Esophagus (tissue), 2 donors: ENCODE data around the gene WNT3. TPM values are rescaled to one million over a fixed set of nuclear protein-coding genes. Genes with fewer than 3 reads are reported as not detected.

Source experiments
- H3K27ac ChIP-seq, 2 donors: one replicate each; pipeline ENCODE4 v1.5.1; 2013; ENCODE audit warnings: low read depth in 2 of 2, mild to moderate bottlenecking in 2 of 2, inconsistent platforms in 1 of 2, low read length in 1 of 2, moderate library complexity in 1 of 2
- H3K27me3 ChIP-seq, 2 donors: one replicate each; pipeline ENCODE4 v1.6.1; 2013; ENCODE audit warnings: low read length in 2 of 2, control low read depth in 1 of 2, mild to moderate bottlenecking in 1 of 2; ENCODE audit not compliant: insufficient read depth in 2 of 2, control insufficient read depth in 1 of 2
- H3K36me3 ChIP-seq, 2 donors: one replicate each; pipeline ENCODE4 v1.6.1; 2013; ENCODE audit warnings: low read length in 1 of 2; ENCODE audit not compliant: control insufficient read depth in 2 of 2, insufficient read depth in 2 of 2
- H3K4me1 ChIP-seq, 2 donors: one replicate each; pipeline ENCODE4 v1.6.1; 2013; ENCODE audit warnings: low read length in 1 of 2; ENCODE audit not compliant: control insufficient read depth in 2 of 2, insufficient read depth in 2 of 2
- H3K4me3 ChIP-seq, 2 donors: one replicate each; pipeline ENCODE4 v1.5.1; 2013; ENCODE audit warnings: low read length in 2 of 2, mild to moderate bottlenecking in 2 of 2, low read depth in 1 of 2, moderate library complexity in 1 of 2
- H3K9me3 ChIP-seq, 2 donors: one replicate each; pipeline ENCODE4 v1.6.1; 2013; ENCODE audit warnings: mild to moderate bottlenecking in 2 of 2, low read depth in 1 of 2, low read length in 1 of 2, moderate library complexity in 1 of 2; ENCODE audit not compliant: control insufficient read depth in 2 of 2, insufficient read depth in 1 of 2
- WGBS, 2 donors: extraction: QIAGEN DNeasy Blood & Tissue Kit; methylation state at CpG; one replicate each; pipeline ENCODE4 v1.1.7; 2013; 5-methylcytosine and 5-hydroxymethylcytosine counted together
- polyA plus RNA-seq, 2 donors: library from polyadenylated mRNA; stranded (reverse); fragments of 200-250 nt; gene quantifications; one replicate each; pipeline ENCODE4 v1.2.3, GENCODE V29; 2013
- donor health status: healthy with polysubstance abuse.
- donor health status: Bipolar disorder and iron deficiency.

Gene WNT3
- polyA plus RNA-seq, 2 donors, result 0.99 to 1.4 TPM

DNA sequence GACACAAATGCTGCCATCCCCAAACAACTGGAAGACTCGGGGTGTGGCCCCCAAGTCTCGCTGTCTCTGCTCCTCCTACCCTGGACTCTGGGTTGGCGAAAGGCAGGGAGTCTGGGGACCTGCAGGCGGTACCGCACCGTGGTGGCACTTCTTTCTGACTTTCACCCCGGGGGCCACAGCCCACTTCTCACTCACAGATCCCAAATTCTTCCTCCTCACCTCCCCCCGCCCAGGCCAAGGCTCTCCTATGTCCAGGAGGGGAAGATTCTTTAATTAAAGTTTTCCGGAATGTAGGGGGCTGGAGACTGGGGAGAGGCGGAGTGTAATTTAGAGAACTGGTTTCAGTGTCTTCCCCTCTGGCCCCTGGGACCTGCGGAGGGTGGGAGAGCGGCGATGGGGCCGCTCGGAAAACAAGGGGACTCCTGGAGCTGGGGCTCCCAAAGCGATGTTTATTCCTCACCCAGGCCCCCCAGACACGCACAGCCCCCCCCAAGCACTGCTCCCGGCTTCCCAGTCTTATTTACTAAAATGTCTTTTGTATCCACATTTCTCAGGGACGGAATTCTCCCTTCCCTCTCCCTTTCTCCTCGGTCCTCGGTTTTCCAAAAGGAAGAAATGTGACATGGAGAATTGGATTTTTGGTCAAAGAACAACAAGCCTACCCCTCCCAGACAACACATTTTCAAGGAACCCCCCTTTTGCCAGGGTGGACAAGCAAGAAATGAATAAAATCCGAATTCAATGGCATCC lies 1.2 kb downstream of the WNT3 start:
- Histone ChIP-seq H3K9me3 (peaks cover 0 to 2% of the 10 kb centered on the region in 2 donors), H3K4me1 (peaks cover 7 to 19% of the 10 kb centered on the region in 2 donors), H3K27ac (no peak overlapping the region), H3K27me3 (peaks cover 0 to 8% of the 10 kb centered on the region in 2 donors), H3K4me3 (no peak overlapping the region), H3K36me3 (no peaks in the 10 kb centered on the region)
- 36 to 48% methylated on average over 21 to 22 of the region's 22 CpGs for WGBS, 2 donors

DNA sequence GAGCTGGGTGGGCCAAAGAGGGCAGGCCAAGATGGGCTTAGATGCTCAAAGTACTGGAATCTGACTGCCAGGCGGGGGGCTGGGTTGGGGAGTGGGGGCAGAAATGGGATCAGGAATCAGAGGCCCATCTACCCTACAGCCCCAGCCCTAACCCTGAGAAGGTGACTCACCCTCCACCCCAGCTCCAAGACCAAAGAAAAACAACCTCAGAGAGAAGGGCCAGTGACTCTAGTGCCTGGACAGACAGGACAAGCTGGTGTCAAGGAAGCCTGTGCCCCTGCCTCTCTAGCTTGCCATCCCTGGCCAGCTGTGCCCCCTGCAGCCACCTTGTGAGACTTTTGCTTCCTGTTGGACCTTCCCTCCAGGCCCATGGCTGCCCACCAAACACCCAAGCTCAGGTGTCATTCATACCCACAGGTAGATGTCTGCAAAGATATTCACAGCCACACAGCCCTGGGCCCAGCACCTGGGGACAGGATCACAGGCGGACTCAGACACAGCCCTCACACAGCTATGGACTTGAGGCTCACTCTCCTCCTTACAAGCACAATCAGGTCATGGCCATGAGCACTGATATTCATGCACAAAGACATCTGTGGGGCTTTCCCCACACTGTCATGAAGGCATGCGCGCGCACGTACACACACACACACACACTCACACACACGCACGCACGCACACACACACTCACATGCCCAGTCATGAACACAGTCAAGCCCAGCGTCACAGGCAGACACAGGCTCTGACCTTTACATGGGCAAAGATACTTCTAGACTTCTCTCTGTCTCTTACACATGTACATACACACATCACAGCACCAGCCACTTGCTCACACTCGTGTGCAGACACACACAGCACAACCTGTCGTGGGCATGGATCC lies 2.8 kb downstream of the WNT3 start:
- Histone ChIP-seq H3K4me3 (no peak overlapping the region), H3K9me3 (peaks cover 0 to 2% of the 10 kb centered on the region in 2 donors), H3K4me1 (peaks cover 7 to 19% of the 10 kb centered on the region in 2 donors), H3K27me3 (peaks cover 0 to 8% of the 10 kb centered on the region in 2 donors), H3K27ac (no peak overlapping the region), H3K36me3 (no peaks in the 10 kb centered on the region)
- 65 to 66% methylated on average over 12 of the region's 12 CpGs for WGBS, 2 donors

DNA sequence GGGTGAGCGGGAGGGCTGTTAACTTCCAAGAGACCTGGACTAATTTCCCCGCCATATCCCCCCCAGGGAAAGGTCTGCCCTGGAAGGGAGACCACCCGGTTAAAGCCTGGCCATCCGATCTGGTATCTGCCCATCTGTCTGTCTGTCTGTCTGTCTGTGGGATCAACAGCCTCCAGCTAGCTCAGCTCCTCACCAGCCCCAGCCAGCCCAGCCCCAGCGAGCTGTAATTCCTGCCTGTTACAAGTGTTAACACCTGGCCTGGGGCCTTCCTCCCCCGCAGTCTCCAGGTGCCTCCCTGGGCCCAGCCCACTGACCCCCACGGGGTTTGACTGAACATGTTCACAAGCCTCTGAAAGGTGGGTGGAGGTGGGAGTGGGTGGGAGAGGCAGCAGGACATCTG lies 4.0 kb downstream of the WNT3 start:
- Histone ChIP-seq H3K36me3 (no peaks in the 10 kb centered on the region), H3K9me3 (peaks cover 0 to 2% of the 10 kb centered on the region in 2 donors), H3K27me3 (peaks cover 0 to 3% of the 10 kb centered on the region in 2 donors), H3K4me3 (no peak overlapping the region), H3K27ac (no peak overlapping the region), H3K4me1 (peaks cover 7 to 19% of the 10 kb centered on the region in 2 donors)
- WGBS, 2 donors, result 47 to 50% methylated on average over 7 of the region's 7 CpGs

DNA sequence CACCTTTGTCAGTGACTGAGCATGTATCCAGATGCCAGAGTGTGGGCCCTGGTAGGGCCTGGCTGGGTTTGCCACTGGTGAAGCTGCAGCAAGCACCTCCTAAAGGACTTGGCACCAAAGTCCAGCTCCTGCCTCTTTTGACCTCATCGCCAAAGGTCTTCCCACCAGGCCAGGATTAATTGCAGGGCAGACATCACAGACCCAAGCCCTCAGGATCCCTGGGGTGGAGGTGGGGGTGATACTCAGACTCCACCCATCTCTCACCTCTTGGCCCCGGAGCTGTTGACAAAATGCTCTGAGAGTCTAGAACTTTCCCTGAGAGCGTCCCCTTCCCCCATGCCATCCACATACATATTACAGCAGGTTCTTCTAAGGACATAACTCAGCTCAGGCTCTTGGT lies 4.6 kb downstream of the WNT3 start:
- Histone ChIP-seq H3K9me3 (peaks cover 0 to 2% of the 10 kb centered on the region in 2 donors), H3K27ac (no peak overlapping the region), H3K4me1 (peaks cover 7 to 16% of the 10 kb centered on the region in 2 donors), H3K36me3 (no peaks in the 10 kb centered on the region), H3K27me3 (no peaks in the 10 kb centered on the region), H3K4me3 (no peak overlapping the region)
- 69 to 77% methylated on average over 3 of the region's 3 CpGs for WGBS, 2 donors

DNA sequence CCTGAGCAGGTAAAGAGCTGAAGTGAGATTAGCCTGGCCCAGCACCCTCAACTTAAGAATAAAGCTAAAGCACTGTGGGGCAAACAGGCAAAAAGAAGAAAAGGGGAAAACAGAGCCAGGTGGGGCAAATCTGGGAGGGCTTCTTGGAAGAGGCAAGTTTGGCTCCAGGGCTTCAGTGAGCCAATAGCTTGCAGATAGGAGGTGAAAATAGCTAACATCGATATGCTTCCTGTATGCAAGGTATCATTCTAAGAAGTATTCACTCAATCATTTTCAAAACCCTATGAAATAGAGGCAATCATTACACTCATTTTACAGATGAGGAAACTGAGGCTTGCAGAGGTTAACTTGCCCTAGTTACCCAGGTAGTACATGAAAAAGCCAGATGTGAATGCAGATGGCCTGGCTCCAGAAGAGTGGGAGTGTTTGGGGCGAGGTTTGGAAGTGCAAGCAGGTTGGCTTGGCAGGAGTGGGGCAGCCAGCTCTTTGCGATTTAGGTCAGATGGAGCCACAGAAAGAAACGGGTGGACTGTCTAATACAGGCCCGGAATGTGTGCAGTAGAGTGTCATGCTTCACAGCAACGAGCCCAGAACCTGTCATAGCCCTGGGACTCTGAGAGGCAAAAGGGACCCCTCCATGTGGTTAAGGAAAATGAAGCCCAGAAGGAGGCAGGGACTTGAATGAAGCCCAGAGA lies 5.7 kb downstream of the WNT3 start:
- H3K4me3 ChIP-seq, result no peak overlapping the region
- H3K27ac ChIP-seq, result no peak overlapping the region
- no peaks in the 10 kb centered on the region for H3K27me3 ChIP-seq
- peaks cover 0 to 2% of the 10 kb centered on the region in 2 donors for H3K9me3 ChIP-seq
- WGBS, 2 donors, result 47 to 57% methylated on average over 6 of the region's 6 CpGs
- no peaks in the 10 kb centered on the region for H3K36me3 ChIP-seq
- H3K4me1 ChIP-seq, result peaks cover 0 to 11% of the 10 kb centered on the region in 2 donors

DNA sequence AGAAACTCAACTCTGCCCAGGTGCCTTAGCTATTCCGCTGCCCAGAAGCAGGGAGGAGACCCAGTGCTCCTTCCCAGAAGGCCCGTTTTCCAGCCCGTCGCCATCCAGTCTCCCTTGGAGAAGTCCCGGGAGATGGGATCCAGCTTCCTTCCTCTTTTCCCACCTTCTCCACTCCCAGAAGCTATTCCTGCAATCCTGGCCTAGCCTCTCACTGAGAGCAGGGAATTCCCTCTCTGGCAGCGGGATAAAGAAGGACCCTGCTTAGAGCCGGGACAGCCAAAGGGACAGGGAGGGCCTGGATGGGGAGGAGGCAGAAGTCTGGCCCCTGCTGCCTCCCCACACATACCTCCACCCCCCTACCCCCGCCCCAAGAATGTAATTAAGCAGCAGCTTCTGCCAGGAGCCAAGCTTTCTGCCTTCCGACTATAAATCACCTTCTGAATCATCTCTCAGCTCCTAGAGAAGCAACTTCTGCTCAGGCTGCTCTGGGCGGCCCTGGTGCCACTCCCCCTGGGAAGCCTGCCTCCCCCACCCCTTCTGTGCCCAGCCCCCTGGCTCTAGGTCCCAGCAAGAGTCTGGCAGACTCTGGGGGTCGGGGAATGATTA lies 6.4 kb downstream of the WNT3 start:
- H3K27me3 ChIP-seq, result no peaks in the 10 kb centered on the region
- no peak overlapping the region for H3K4me3 ChIP-seq
- peaks cover 0 to 11% of the 10 kb centered on the region in 2 donors for H3K4me1 ChIP-seq
- H3K27ac ChIP-seq, result no peak overlapping the region
- peaks cover 0 to 2% of the 10 kb centered on the region in 2 donors for H3K9me3 ChIP-seq
- H3K36me3 ChIP-seq, result no peaks in the 10 kb centered on the region
- 26 to 49% methylated on average over 10 to 11 of the region's 11 CpGs for WGBS, 2 donors

DNA sequence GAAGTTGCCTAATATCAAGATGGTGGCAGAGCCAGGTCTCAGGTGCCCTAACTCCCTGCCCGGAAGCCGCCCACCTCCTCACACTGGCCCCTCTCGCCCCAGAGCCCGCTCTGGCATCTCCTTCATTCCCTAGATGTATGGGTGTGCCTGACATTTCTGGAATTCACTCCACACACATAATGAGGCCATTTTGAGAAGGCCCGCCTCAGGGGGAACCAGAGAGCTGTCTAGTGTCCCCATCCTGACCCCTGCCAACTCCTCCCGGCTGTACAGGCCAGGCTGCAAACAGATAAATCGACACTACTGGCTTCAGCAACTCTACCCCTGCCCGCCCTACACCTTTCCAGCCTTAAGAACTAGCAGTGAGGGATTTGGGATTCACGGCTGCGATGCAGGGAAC lies 7.7 kb downstream of the WNT3 start:
- Histone ChIP-seq H3K4me1 (peaks cover 0 to 8% of the 10 kb centered on the region in 2 donors), H3K36me3 (no peaks in the 10 kb centered on the region), H3K9me3 (no peaks in the 10 kb centered on the region), H3K27me3 (no peaks in the 10 kb centered on the region), H3K4me3 (no peak overlapping the region), H3K27ac (no peak overlapping the region)
- 90% methylated on average over 10 of the region's 10 CpGs for WGBS, 2 donors

DNA sequence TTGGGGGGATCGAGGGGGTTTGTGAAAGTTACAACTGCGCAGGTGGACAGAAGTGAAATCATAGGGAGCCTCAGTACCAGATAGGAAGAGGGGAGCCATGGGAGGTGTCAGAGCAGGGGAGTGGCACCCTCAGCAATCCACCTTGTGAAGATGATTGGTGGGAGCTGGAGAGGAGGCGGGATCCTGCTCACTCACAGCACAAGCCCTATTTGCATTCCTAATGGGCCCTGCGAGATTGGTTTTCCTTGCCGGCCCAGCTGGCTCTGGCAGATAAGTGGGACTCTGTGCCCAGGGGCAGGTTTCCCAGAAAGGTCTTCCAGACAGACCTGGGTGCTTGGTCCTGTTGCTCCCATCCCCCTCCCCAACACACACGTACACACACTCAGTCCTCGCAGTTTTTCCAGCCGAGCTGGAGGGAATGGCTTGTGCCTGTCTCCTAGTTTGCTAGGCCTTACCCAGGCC lies 9.4 kb downstream of the WNT3 start:
- H3K4me1 ChIP-seq, result peaks cover 0 to 3% of the 10 kb centered on the region in 2 donors
- H3K27ac ChIP-seq, result no peak overlapping the region
- whole genome bisulfite sequencing, 2 donors, result 76 to 79% methylated on average over 8 of the region's 8 CpGs
- H3K36me3 ChIP-seq, result no peaks in the 10 kb centered on the region
- H3K27me3 ChIP-seq, result peaks cover 0 to 2% of the 10 kb centered on the region in 2 donors
- no peaks in the 10 kb centered on the region for H3K9me3 ChIP-seq
- no peak overlapping the region for H3K4me3 ChIP-seq

DNA sequence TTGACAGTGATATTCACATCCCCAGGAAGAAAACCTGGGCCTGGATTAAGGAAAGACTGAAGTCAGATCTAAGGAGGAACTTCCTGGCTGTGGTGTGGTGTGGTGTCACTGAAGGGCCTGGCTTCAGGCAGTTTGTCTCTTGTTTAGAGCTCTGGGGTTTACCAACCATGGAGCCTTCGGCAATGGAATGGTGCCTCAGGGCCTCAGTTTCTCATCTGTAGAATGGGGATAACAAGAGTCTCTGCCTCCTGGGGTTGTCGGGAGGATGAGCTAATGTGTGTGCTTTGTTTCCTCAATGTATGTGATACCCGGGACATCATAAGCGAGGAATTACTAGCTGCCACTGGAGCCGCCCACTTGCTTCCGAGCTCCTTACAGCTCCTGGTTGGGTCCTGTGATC lies 12.7 kb downstream of the WNT3 start:
- H3K4me3 ChIP-seq, result no peak overlapping the region
- H3K4me1 ChIP-seq, result no peaks in the 10 kb centered on the region
- H3K27me3 ChIP-seq, result peaks cover 0 to 2% of the 10 kb centered on the region in 2 donors
- H3K27ac ChIP-seq, result no peak overlapping the region
- whole genome bisulfite sequencing, 2 donors, result 86 to 93% methylated on average over 6 of the region's 6 CpGs
- H3K36me3 ChIP-seq, result no peaks in the 10 kb centered on the region
- peaks cover 0 to under 1% of the 10 kb centered on the region in 2 donors for H3K9me3 ChIP-seq
